Nucleus accumbens (tissue), 56 donors: ENCODE measurements around the gene TNRC18.

ENCODE experiments used
- DNase-seq, 56 donors: peaks; one replicate each; lab custom pipeline; 2025; lab: John Stamatoyannopoulos, UW

The TNRC18 gene

GRCh38 chr7:5429857-5430611, 6.4 kb upstream of the TNRC18 start:
- DNase-seq = peak in 7 of 56 donors; percentile 19 to 47 (median 33)

- DNase-seq = peak in 10 of 56 donors; percentile 25 to 72 (median 57)
Observed at GRCh38 chr7:5429253-5429856, 5.7 kb upstream of the TNRC18 start.

GRCh38 chr7:5428478-5429252, 5.0 kb upstream of the TNRC18 start:
- peak in 49 of 56 donors; percentile 24 to 86 (median 57) for DNase-seq

GRCh38 chr7:5426226-5426475, 2.5 kb upstream of the TNRC18 start:
- DNase-seq = peak in 4 of 56 donors; percentile 45 to 71 (median 56)

- peak in 53 of 56 donors; percentile 16 to 94 (median 75) for DNase-seq
Observed at GRCh38 chr7:5425507-5426225, 2.0 kb upstream of the TNRC18 start.

- peak in 26 of 56 donors; percentile 31 to 73 (median 58) for DNase-seq
Observed at GRCh38 chr7:5424749-5425506, 1.3 kb upstream of the TNRC18 start.

- DNase-seq = peak; percentile 40 to 97 (median 93)
Observed at GRCh38 chr7:5423976-5424748, 528 bp upstream of the TNRC18 start.

GRCh38 chr7:5422396-5423305, 983 bp downstream of the TNRC18 start:
- DNase-seq = peak in 21 of 56 donors; percentile 21 to 71 (median 52)

GRCh38 chr7:5421714-5422395, 1.8 kb downstream of the TNRC18 start:
- DNase-seq = peak in 31 of 56 donors; percentile 11 to 71 (median 39)

GRCh38 chr7:5420881-5421713, 2.5 kb downstream of the TNRC18 start:
- peak in 15 of 56 donors; percentile 15 to 57 (median 41) for DNase-seq

- DNase-seq = peak in 27 of 56 donors; percentile 18 to 61 (median 43)
Observed at GRCh38 chr7:5420067-5420880, 3.4 kb downstream of the TNRC18 start.

GRCh38 chr7:5419539-5420066, 4.0 kb downstream of the TNRC18 start:
- DNase-seq = peak in 44 of 56 donors; percentile 17 to 74 (median 49)

GRCh38 chr7:5418285-5418582, 5.4 kb downstream of the TNRC18 start:
- peak in 3 of 56 donors; percentile 45 to 58 (median 53) for DNase-seq

- DNase-seq = no peak
Observed at GRCh38 chr7:5417106-5418071, 6.2 kb downstream of the TNRC18 start.
